Measurements from ENCODE around the gene LAMC1. TPM values are rescaled to one million over a fixed set of nuclear protein-coding genes. Genes with fewer than 3 reads are reported as not detected.

LAMC1 gene
- total and polyA plus RNA-seq, 3 donors from 2014 or later: 64.5 to 112 (median 106) TPM

- Histone ChIP-seq H3K4me3 (no peak overlapping the region), H3K4me1 (no peaks in the 10 kb centered on the region), H3K27me3 (no peaks in the 10 kb centered on the region), H3K9me3 (no peaks in the 10 kb centered on the region), H3K27ac (no peak overlapping the region), H3K36me3 (ENCODE audit: low read depth, missing control alignments) (no peaks in the 10 kb centered on the region)
- WGBS, 2 donors: 73 to 75% methylated on average over 3 of the region's 3 CpGs
- no peak for DNase-seq
- TF ChIP-seq CTCF (IDR thresholded peaks at IDR 0.05): no peak
- no peak for TF ChIP-seq POLR2A (IDR thresholded peaks at IDR 0.05)
- intact Hi-C loops (cut with DNase I; ENCODE audit: low total_unique reads): no loop called here
These were observed 20.4 kb upstream of the LAMC1 start for GRCh38 chr1:183002797-183003196.

- no peaks in the 10 kb centered on the region for H3K9me3 ChIP-seq
- H3K27me3 ChIP-seq: no peaks in the 10 kb centered on the region
- no peaks in the 10 kb centered on the region for H3K4me1 ChIP-seq
- TF ChIP-seq CTCF (IDR thresholded peaks at IDR 0.05): no peak
- WGBS, 2 donors: 36 to 41% methylated on average over 4 of the region's 4 CpGs
- no peak overlapping the region for H3K4me3 ChIP-seq
- no peaks in the 10 kb centered on the region for H3K36me3 ChIP-seq (ENCODE audit: low read depth, missing control alignments)
- DNase-seq: no peak
- intact Hi-C loops (cut with DNase I; ENCODE audit: low total_unique reads): no loop called here
- H3K27ac ChIP-seq: no peak overlapping the region
These were observed 20.0 kb upstream of the LAMC1 start for GRCh38 chr1:183003203-183003602.

GRCh38 chr1:183004141-183004540, 19.1 kb upstream of the LAMC1 start:
- Histone ChIP-seq H3K36me3 (ENCODE audit: low read depth, missing control alignments) (no peaks in the 10 kb centered on the region), H3K27me3 (no peaks in the 10 kb centered on the region), H3K4me3 (no peak overlapping the region), H3K4me1 (no peaks in the 10 kb centered on the region), H3K9me3 (no peaks in the 10 kb centered on the region), H3K27ac (no peak overlapping the region)
- TF ChIP-seq CTCF (IDR thresholded peaks at IDR 0.05) (no peak), POLR2A (IDR thresholded peaks at IDR 0.05) (no peak)
- intact Hi-C loops (cut with DNase I; ENCODE audit: low total_unique reads): no loop called here
- WGBS, 2 donors: 94% methylated on average over 2 of the region's 2 CpGs
- no peak for DNase-seq

GRCh38 chr1:183011859-183012258, 11.4 kb upstream of the LAMC1 start:
- intact Hi-C loops (cut with DNase I; ENCODE audit: low total_unique reads): no loop called here
- Histone ChIP-seq H3K27ac (no peak overlapping the region), H3K9me3 (no peaks in the 10 kb centered on the region), H3K4me3 (no peak overlapping the region), H3K4me1 (no peaks in the 10 kb centered on the region), H3K36me3 (ENCODE audit: low read depth, missing control alignments) (no peaks in the 10 kb centered on the region), H3K27me3 (no peaks in the 10 kb centered on the region)
- DNase-seq: no peak
- WGBS, 2 donors: 76 to 85% methylated on average over 4 of the region's 4 CpGs
- no peak for TF ChIP-seq POLR2A (IDR thresholded peaks at IDR 0.05)
- no peak for TF ChIP-seq CTCF (IDR thresholded peaks at IDR 0.05)

- intact Hi-C loops (cut with DNase I; ENCODE audit: low total_unique reads): no loop called here
- 75 to 79% methylated on average over 6 of the region's 6 CpGs for WGBS, 2 donors
- DNase-seq: no peak
- Histone ChIP-seq H3K9me3 (no peaks in the 10 kb centered on the region), H3K4me1 (no peaks in the 10 kb centered on the region), H3K27me3 (no peaks in the 10 kb centered on the region), H3K4me3 (no peak overlapping the region), H3K36me3 (ENCODE audit: low read depth, missing control alignments) (no peaks in the 10 kb centered on the region), H3K27ac (no peak overlapping the region)
- TF ChIP-seq POLR2A (IDR thresholded peaks at IDR 0.05) (no peak), CTCF (IDR thresholded peaks at IDR 0.05) (no peak)
These were observed 10.8 kb upstream of the LAMC1 start for GRCh38 chr1:183012301-183012994.
